Mucosa of descending colon (tissue), 3 donors: ENCODE results near the gene CAV2. TPM values are rescaled to one million over a fixed set of nuclear protein-coding genes. Genes with fewer than 3 reads are reported as not detected.

Source experiments
- ATAC-seq: fragments of 200-7000 bp; cut with Tn5 transposase; one replicate; pipeline ENCODE4 v1.9.1; 2020; ENCODE audit warnings: mild to moderate bottlenecking, moderate library complexity
- DNase-seq, 3 donors: peaks; one replicate each; pipeline ENCODE4 v3.0.0-alpha.2; 2020
- H3K36me3 ChIP-seq: fragments of 200-600 bp; one replicate; pipeline ENCODE4 v1.8.0; 2021; ENCODE audit warnings: low read depth, mild to moderate bottlenecking
- H3K4me1 ChIP-seq: fragments of 200-600 bp; one replicate; pipeline ENCODE4 v1.8.0; 2021; ENCODE audit warnings: low read depth, mild to moderate bottlenecking
- H3K4me3 ChIP-seq: fragments of 200-600 bp; one replicate; pipeline ENCODE4 v1.8.0; 2021; ENCODE audit warnings: mild to moderate bottlenecking
- H3K9me3 ChIP-seq: fragments of 200-600 bp; one replicate; pipeline ENCODE4 v1.8.0; 2021; ENCODE audit warnings: mild to moderate bottlenecking
- CTCF ChIP-seq: fragments of 200-600 bp; IDR thresholded peaks from one replicate; pipeline ENCODE4 v1.8.0; 2022; ENCODE audit warnings: antibody characterized with exemption, mild to moderate bottlenecking
- intact Hi-C, 2 donors: fragments of 100-400 bp; cut with DNase I in 1 of 2; cut with micrococcal nuclease in 1 of 2; formaldehyde crosslinking; loops; one replicate each; pipeline versions ENCODE4 v1.11.0 to v1.11.1; 2022; cut with DNase I, micrococcal nuclease
- total RNA-seq, 3 donors: library from RNA; stranded (reverse); fragmentation: NEBNext Ultra II Directional in 2 of 3; extraction: Animal tissue kit (Norgen Biotek cat#: 25700) in 2 of 3; gene quantifications; one replicate each; pipeline versions ENCODE4 v1.2.1 to v1.2.4, GENCODE V29; 2021 to 2023
- donor health status: DM: no; HTN: no; CAD: no; lungs with moderate emphysema.
- donor health status: DM: no; HTN: no; CAD: no.
- donor health status: DM: no; HTN: yes; CAD: no.

Gene CAV2
- total RNA-seq, 3 donors from 2014 or later, result 6.3 to 42.4 (median 10.2) TPM

DNA sequence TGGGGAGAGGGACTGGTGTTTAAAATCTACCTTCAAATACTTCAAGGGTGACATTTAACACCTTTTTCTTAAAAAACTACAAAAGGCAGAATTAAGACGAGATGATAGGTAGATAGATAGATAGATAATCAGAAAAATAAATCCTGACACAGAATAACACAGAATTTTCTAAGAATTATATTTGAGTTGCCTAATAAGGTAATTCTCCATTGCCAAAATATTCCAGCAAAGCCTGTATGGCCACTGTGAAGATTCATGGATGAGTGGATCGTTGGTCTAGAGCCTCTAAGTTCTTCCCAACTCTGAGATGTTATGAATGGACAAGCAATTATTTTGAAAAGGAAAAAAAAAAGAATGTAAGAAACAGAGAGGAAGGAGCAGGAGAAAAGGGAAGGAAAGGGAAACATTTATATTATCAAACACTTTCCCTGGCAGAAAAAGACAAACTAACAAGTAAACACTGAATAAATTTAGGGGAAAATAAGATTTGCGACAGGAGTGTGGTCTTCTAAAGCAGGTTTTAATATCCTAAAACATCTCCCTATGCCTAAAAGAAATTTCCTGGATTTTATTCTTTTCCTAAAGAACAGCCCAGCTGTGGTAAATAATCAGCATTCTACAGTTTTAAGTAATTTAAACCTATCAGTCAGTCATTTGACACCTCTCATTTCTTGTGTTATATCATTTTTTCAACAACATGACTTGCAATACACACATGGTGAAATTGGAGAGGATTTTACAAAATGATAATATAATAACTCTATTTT, 7.5 kb upstream of the CAV2 start:
- no peak for TF ChIP-seq CTCF
- H3K4me1 ChIP-seq, result no peaks in the 10 kb centered on the region
- ATAC-seq, result no peak
- no peaks in the 10 kb centered on the region for H3K9me3 ChIP-seq
- no peak for DNase-seq
- H3K4me3 ChIP-seq, result no peak overlapping the region
- intact Hi-C loops, result no loop called here
- no peaks in the 10 kb centered on the region for H3K36me3 ChIP-seq

DNA sequence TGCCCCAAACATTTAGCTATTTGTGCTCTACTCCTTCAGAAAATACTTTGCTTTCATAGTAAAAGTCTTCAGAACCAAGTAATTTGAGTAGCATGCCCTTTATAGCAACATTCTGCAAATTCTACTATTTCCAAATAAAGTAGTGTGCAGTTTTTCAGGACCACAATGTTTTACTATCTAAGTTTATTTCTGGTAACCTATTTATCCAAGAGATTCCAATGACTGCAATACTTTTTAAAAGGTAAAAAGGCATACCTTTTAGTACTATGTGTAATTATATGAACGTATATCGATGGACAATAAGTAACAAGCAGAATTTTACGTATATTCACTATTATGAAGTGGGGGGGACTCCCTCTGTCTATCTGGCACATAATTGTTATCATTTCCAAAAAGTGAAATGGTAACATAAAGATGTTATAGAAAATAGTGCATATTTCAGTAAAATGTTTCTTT, 6.9 kb upstream of the CAV2 start:
- ATAC-seq (no peak), DNase-seq (no peak)
- intact Hi-C loops, result no loop called here
- no peak for TF ChIP-seq CTCF
- H3K9me3 ChIP-seq, result no peaks in the 10 kb centered on the region
- no peak overlapping the region for H3K4me3 ChIP-seq
- no peaks in the 10 kb centered on the region for H3K4me1 ChIP-seq
- no peaks in the 10 kb centered on the region for H3K36me3 ChIP-seq

DNA sequence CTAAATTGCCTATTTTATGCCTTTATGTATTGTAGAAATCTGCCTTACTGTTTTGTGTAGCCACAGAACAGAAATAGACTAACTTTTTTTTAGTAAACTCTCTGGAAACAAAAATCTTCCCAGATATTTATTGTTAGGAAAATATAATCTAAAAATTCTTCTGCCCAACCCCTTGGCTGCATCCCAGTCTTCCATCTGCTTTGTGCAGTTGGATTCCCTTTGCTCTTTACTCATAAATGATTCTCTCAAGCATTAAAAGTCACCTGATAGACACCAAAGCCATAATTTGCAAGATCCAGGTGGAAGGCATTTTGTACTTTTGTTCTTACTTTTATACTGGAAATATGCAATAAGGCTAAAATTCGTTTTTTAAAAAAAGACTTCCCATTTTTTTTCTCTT, 6.1 kb upstream of the CAV2 start:
- Histone ChIP-seq H3K9me3 (no peaks in the 10 kb centered on the region), H3K4me3 (no peak overlapping the region), H3K36me3 (no peaks in the 10 kb centered on the region), H3K4me1 (no peaks in the 10 kb centered on the region)
- TF ChIP-seq CTCF, result no peak
- no peak for DNase-seq
- ATAC-seq, result no peak
- intact Hi-C loops, result no loop called here

- peaks cover 4% of the 10 kb centered on the region for H3K4me1 ChIP-seq
- H3K36me3 ChIP-seq, result no peaks in the 10 kb centered on the region
- H3K4me3 ChIP-seq, result no peak overlapping the region
- ATAC-seq, result no peak
- intact Hi-C loops, result no loop called here
- H3K9me3 ChIP-seq, result no peaks in the 10 kb centered on the region
- no peak for DNase-seq
- TF ChIP-seq CTCF, result no peak
These were observed 5.1 kb upstream of the CAV2 start for GRCh38 chr7:116494472-116494871.

DNA sequence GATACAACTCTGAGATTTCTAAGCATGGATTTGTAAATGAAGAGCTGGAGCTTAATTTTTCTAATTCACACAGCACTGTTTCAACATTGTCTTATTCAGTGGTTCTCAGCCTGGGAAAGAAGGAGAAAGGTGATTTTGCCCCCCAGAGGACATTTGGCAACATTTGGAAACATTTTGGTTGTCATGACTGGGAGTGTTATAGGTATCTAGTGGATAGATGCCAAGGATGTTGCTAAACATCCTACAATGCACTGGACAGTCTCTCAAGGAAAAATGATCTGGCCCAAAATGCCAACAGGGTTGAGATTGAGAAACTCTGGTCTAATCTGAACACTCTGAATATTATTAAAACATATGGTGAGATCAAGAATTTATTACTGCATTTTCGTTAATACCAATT, 3.8 kb upstream of the CAV2 start:
- Histone ChIP-seq H3K9me3 (no peaks in the 10 kb centered on the region), H3K36me3 (no peaks in the 10 kb centered on the region), H3K4me3 (no peak overlapping the region), H3K4me1 (peaks cover 6% of the 10 kb centered on the region)
- intact Hi-C loops, result no loop called here
- no peak for TF ChIP-seq CTCF
- ATAC-seq, result no peak
- no peak for DNase-seq
